Mesothelial cell of epicardium (in vitro differentiated cells): ENCODE data around the gene GSS. TPM values are rescaled to one million over a fixed set of nuclear protein-coding genes. Genes with fewer than 3 reads are reported as not detected.

Experiments
- DNase-seq, 2 experiments: peaks; one replicate each; pipeline ENCODE4 v3.0.0; 2021; ENCODE audit warnings: low spot score in 2 of 2; ENCODE audit not compliant: unreplicated experiment in 2 of 2
- H3K27ac Mint-ChIP-seq: 2 replicates; pipeline ENCODE4 v1.8.0; 2021; ENCODE audit warnings: mixed read lengths
- H3K27me3 Mint-ChIP-seq: 2 replicates; pipeline ENCODE4 v1.8.0; 2021; ENCODE audit warnings: low read depth, mixed read lengths
- H3K36me3 Mint-ChIP-seq: 2 replicates; pipeline ENCODE4 v1.8.0; 2021; ENCODE audit warnings: mixed read lengths
- H3K4me1 Mint-ChIP-seq: 2 replicates; pipeline ENCODE4 v1.8.0; 2021; ENCODE audit warnings: mixed read lengths
- H3K4me3 Mint-ChIP-seq: 2 replicates; pipeline ENCODE4 v1.8.0; 2021; ENCODE audit warnings: mild to moderate bottlenecking, moderate library complexity, mixed read lengths
- H3K9me3 Mint-ChIP-seq: 2 replicates; pipeline ENCODE4 v1.8.0; 2021; ENCODE audit warnings: mixed read lengths
- microRNA-seq: library from miRNA; unstranded; fragments of <30 nt; microRNA quantifications from one replicate; pipeline ENCODE4 v1.2.0, GENCODE V29; 2021; ENCODE audit warnings: inconsistent platforms, mixed read lengths
- total RNA-seq: library from RNA; stranded (reverse); gene quantifications from 3 replicates; pipeline ENCODE4 v1.2.1, GENCODE V29; 2021
- TF ChIP-seq, protein P1 (sequence below): fragments of 200-600 bp; sonication (generic); IDR thresholded peaks from one replicate; pipeline ENCODE4 v1.5.0; 2021; ENCODE audit warnings: antibody characterized with exemption; ENCODE audit not compliant: unreplicated experiment

The GSS gene
- total RNA-seq, 1 donor from 2014 or later = 54.8 TPM

DNA sequence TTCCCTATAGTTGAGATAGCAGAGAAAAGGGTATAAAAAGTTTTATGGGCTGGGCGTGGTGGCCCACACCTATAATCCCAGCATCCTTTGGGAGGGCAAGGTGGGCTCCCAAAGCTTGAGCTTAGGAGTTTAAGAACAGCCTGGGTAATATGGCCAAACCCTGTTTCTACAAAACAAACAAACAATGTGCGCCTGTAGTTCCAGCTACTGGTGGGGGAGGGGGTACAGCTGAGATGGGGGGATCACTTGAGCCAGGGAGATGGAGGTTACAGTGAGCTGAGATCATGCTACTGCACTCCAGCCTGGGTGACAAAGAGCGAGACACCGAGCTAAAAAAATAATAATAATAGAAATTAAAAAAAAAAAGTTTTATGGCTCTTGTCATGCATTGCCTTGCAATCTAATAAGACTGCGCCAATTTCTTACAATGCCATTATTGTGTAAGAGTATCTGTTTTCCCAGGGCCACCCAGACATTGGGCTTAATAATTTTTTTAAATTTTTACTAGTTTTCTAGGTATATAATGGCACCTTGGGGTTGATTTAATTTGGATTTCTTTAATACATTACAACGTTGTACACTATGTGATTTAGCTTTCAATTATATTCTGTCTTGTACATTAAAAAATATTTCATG, 75.3 kb downstream of the GSS start:
- peaks cover 11% of the 10 kb centered on the region for H3K36me3 Mint-ChIP-seq
- DNase-seq = no peak
- H3K4me1 Mint-ChIP-seq = peaks cover 16% of the 10 kb centered on the region
- no peaks in the 10 kb centered on the region for H3K9me3 Mint-ChIP-seq
- no peak overlapping the region for H3K27ac Mint-ChIP-seq
- H3K4me3 Mint-ChIP-seq = no peak overlapping the region
- TF ChIP-seq, protein P1, sequence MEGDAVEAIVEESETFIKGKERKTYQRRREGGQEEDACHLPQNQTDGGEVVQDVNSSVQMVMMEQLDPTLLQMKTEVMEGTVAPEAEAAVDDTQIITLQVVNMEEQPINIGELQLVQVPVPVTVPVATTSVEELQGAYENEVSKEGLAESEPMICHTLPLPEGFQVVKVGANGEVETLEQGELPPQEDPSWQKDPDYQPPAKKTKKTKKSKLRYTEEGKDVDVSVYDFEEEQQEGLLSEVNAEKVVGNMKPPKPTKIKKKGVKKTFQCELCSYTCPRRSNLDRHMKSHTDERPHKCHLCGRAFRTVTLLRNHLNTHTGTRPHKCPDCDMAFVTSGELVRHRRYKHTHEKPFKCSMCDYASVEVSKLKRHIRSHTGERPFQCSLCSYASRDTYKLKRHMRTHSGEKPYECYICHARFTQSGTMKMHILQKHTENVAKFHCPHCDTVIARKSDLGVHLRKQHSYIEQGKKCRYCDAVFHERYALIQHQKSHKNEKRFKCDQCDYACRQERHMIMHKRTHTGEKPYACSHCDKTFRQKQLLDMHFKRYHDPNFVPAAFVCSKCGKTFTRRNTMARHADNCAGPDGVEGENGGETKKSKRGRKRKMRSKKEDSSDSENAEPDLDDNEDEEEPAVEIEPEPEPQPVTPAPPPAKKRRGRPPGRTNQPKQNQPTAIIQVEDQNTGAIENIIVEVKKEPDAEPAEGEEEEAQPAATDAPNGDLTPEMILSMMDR = no peak
- no peaks in the 10 kb centered on the region for H3K27me3 Mint-ChIP-seq

Small RNA genes within 50 kb of the gene (microRNA-seq; reads per million reads assigned to microRNA genes)
- gene MIR499A (not detected), gene MIR499B (not detected)

Other genes starting within 250 kb of the GSS start
- gene NCOA6, start 130.2 kb downstream of the GSS start, total RNA-seq = 42.5 to 46.7 TPM (median 42.6 TPM) in 3 replicates
- gene GGT7, start 83.0 kb downstream of the GSS start, total RNA-seq = 33.7 to 38.4 TPM (median 35.9 TPM) in 3 replicates
- 29.9 to 35.0 TPM (median 32.2 TPM) in 3 replicates for gene ACSS2, start 79.2 kb downstream of the GSS start, total RNA-seq
- gene MYH7B, start 62 bp upstream of the GSS start, total RNA-seq = 0.73 to 1.8 TPM (median 1.3 TPM) in 3 replicates
- gene TRPC4AP, start 137.0 kb upstream of the GSS start, total RNA-seq = 93.8 to 96.2 TPM (median 95.6 TPM) in 3 replicates
- gene EDEM2, start 191.5 kb upstream of the GSS start, total RNA-seq = 15.1 to 17.3 TPM (median 16.5 TPM) in 3 replicates
- gene PROCR, start 216.3 kb upstream of the GSS start, total RNA-seq = 4.0 to 4.7 TPM (median 4.4 TPM) in 3 replicates